Effector CD8-positive, alpha-beta T cell (primary cell): Measurements from ENCODE around the gene SACM1L.
A peak's percentile ranks its signal among the peaks of the same experiment; 100 is the strongest.
"Not testable (repeated sequence)": the region's sequence is repeated elsewhere in the genome, so short reads cannot be mapped to it uniquely, and the experiment has no call there.

ENCODE experiments used
- DNase-seq: peaks from one replicate; lab custom pipeline; 2025; lab: John Stamatoyannopoulos, UW

SACM1L gene

DNA sequence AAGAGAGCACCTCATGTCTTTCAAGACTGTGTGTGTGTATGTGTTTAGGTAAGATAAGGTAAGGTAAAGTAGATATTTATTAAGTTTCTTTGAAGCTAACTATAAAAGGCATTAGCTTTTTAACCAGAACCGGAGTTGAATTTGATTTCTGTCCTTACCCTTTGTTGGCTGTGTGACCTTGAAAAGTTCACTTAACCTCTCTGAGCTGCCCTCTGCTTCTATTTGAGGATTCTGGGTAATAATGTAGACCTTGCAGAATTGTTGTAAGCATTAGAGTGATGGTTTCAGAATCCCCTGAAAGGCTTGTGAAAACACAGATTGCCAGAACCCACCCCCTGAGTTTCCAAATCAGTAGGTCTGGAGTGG lies 21.6 kb upstream of the SACM1L start:
- DNase-seq = no peak

- no peak for DNase-seq
Observed at GRCh38 chr3:45670436-45670835, 18.8 kb upstream of the SACM1L start.

DNA sequence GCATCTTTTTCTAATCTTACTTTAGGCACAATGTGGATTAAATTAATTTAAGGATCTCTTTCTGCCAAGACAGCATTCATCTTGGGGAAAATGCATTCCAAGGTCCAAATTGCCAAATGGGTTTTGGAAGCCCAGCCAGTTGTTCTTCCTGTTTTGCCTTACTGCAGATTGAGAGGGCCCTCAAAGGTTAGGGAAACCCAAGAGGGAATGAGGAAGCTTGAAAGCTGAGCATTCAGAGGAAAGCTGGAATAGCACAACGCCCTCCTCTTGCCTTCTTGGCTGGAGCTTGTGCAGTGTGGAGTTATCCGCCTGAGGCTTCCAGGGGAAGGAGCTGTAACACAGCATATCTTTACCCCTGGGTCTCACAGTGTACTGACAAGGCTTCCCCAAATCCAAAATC lies 18.2 kb upstream of the SACM1L start:
- DNase-seq = no peak

DNA sequence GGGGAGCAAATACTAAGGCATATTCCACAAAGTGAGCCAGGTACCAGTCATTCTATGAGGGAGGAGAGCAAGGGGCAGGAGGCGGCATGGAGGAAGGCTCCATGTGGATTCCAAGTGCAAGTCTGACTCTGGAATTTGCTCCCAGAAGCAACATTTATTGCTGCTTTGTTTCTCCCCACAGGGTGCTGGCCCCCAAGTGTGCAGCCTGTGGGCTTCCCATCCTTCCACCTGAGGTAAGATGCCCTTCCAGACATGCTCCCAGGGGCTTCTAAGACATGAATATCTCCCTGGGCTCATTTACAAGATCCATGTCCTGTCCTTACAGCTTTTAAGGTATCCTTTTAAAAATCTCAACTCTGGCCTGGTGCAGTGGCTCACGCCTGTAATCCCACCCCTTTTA lies 15.9 kb upstream of the SACM1L start:
- DNase-seq = no peak

DNA sequence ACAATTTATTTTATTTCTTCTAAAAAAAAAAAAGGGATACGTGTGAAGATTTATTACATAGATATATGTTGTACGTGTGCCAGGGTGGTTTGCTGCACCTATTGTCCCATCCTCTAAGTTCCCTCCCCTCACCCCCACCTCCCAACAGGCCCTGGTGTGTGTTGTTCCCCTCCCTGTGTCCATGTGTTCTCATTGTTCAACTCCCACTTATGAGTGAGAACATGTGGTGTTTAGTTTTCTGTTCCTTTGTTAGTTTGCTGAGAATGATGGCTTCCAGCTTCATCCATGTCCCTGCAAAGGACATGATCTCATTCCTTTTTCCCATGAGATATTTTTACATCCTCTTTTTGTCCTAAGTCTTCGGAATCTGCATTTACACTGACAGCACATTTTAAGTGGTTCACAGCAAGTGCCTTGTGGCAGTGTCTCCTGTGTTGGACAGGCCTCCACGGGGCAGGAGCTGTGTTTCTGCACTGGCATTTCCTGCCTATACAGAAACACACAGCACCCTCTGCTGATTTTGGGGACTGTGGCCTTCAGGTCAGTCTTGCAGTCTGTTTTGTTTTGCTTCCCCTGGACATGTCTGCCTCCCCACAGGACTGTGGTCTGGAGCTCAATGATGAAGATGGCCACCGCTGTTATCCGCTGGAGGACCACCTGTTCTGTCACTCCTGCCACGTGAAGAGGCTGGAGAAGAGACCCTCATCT lies 12.7 kb upstream of the SACM1L start:
- DNase-seq = no peak

GRCh38 chr3:45677033-45677446 lies 12.2 kb upstream of the SACM1L start:
- DNase-seq = peak; percentile 40

DNA sequence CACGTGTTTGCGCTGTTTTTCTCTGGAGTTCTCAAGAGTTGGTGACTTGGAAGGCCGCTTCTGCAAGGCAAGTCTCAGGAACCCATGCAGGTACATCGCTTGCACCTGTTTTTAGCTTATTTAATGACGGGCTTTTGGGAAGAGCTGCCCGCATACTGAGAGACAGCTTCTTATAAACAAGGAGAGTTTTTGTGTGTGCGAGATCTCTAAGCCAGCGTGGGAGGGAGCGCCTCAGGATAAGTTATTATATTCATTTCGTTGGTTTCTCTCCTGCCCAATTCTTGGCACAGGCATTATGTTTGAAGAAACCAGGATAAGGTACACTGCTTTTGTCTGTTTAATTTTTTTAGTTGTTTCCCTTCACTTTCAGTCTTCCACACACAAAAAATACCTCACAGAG lies 11.4 kb upstream of the SACM1L start:
- DNase-seq = no peak

DNA sequence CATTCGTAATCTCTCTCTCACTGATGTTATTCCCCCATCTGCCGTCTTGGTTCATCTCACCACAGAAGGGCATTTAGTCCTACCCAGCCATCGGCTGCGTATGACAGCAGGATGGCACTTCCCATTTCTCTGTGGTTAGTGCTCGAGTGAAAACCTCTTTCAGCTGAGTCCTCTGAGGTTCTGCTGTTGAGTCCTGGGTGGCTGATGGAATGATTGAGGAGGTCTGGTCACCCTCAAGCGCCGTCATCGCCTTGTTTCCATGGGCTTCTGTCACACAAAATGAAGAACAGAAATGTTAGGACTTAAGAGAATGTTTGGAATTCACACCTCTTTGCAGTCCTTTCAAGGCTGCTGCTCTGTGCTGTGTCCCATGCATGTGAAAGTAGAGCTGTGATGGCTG lies 9.4 kb upstream of the SACM1L start:
- DNase-seq = no peak

DNA sequence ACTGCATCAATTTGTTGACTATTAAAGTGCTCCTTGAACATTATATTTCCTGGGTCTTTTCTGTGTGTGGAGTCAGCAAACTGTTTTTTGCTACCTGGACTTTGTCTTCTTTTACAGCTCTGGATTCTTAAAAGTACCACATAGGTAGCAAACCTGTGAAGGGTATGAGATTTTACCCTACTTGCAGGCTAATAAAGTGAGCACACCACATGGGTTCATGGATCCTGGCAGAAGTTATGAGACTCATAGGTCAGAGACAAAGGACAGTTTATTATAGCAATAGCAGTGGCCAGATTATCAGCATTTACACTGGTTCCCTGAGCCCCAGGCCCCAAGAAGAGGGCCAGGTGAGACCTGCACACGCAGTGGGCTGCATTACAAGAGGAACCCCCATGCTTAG lies 8.0 kb upstream of the SACM1L start:
- no peak for DNase-seq

GRCh38 chr3:45681846-45682245 lies 7.3 kb upstream of the SACM1L start:
- no peak for DNase-seq

DNA sequence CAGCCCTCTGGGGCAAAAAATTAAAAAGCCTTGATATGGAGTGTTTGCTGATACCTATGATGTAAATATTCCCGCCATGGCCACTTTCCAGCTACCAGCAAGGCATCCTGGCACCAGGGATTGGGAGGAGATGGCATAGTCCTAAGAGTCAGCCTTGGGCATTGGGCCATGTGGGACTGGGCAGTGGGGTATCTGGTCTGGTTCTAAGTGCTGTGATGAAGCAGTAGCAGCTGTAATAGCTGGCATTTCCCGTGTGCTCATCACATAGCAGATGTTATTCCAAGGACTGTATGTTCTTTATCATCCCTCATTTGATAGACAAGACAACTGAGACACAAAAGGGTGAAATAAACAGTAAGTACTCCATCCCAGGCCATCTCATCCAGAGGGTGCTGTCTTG lies 6.9 kb upstream of the SACM1L start:
- no peak for DNase-seq

GRCh38 chr3:45682786-45683185 lies 6.4 kb upstream of the SACM1L start:
- DNase-seq = no peak

GRCh38 chr3:45683417-45684326 lies 5.5 kb upstream of the SACM1L start:
- no peak for DNase-seq

DNA sequence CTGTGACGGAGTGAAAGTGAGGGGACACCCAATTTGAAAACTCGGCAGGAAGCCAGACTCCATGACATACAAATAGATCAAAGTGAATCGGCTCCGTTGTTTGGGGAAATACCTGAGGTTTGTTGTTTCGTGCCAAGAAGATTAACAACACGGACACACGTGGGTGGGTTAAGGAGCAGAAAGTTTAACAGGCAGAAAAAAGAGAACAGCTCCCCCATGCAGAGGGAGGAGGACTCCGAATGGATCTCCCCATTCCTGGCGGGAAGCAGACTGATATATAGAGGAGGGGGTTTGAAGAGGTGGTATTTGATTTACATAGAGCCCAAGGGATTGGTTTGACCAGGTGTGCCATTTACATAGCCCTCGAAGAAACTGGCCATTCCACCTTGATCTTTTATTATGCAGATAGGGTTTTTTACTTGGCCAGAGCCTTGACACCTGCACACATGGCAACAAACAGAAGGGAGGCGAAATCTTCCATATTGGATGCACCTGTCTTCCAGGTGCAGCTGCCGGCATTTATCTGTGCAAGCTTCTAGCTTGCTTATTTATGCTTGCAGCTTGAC lies 4.8 kb upstream of the SACM1L start:
- no peak for DNase-seq

- not testable (repeated sequence) for DNase-seq
Observed at GRCh38 chr3:45685722-45686121, 3.5 kb upstream of the SACM1L start.

GRCh38 chr3:45686850-45687249 lies 2.3 kb upstream of the SACM1L start:
- no peak for DNase-seq

GRCh38 chr3:45687828-45688193 lies 1.4 kb upstream of the SACM1L start:
- DNase-seq = no peak

GRCh38 chr3:45688194-45688881 lies 858 bp upstream of the SACM1L start:
- DNase-seq = peak; percentile 23

DNA sequence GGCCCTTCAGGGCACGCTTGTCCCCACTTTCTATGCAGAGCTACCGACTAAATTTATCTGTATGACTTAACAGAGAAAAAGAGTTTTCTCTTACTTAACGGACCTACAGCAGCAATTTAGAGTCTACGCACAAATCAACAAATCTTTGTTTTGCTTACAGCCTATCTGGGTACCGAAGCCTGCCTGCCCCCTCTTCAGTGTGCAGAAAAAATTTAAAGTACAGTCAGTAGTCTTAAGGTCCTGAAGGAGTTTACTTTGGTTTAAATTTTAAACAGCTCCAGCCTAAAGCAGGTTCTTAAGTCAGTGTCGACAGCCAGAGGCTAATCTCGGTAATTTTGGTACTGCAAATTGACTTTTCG lies 570 bp downstream of the SACM1L start:
- no peak for DNase-seq

- no peak for DNase-seq
Observed at GRCh38 chr3:45690336-45691035, 1.3 kb downstream of the SACM1L start.

GRCh38 chr3:45691842-45692241 lies 2.6 kb downstream of the SACM1L start:
- DNase-seq = no peak

GRCh38 chr3:45692866-45693265 lies 3.7 kb downstream of the SACM1L start:
- DNase-seq = no peak
